H1 (cell line): ENCODE measurements around the gene PDX1.

Source experiments
- ATF3 ChIP-seq: IDR thresholded peaks from 2 replicates; pipeline ENCODE4 v1.6.1; 2011; ENCODE audit warnings: low read depth, mild to moderate bottlenecking, low read length; ENCODE audit not compliant: insufficient read depth
- RAD21 ChIP-seq, 2 experiments: IDR thresholded peaks in 1 of 2; conservative IDR thresholded peaks in 1 of 2; 2 replicates each; pipeline ENCODE4 v1.6.1; 2011; ENCODE audit warnings: low read depth in 2 of 2, low read length in 2 of 2, improper control_type of control experiment in 1 of 2, inconsistent platforms in 1 of 2, mild to moderate bottlenecking in 1 of 2, moderate library complexity in 1 of 2

- TF ChIP-seq ATF3 (no peak), RAD21 (IDR thresholded peaks at IDR 0.05 in 1 of 2, conservative IDR thresholded peaks at IDR 0.05 in 1 of 2; ENCODE audit: low read depth in 2 of 2, low read length in 2 of 2) (no peak)
Observed at GRCh38 chr13:27921961-27922882, 2.4 kb downstream of the PDX1 start.
